ENCODE results near the gene ACTL6B.

ACTL6B gene

GRCh38 chr7:100626530-100627237 is 29.6 kb downstream of the ACTL6B start:
- peak; percentile 84 for DNase-seq

- DNase-seq: no peak
These were observed 30.2 kb downstream of the ACTL6B start for GRCh38 chr7:100626055-100626454.

GRCh38 chr7:100623951-100624824 is 32.1 kb downstream of the ACTL6B start:
- DNase-seq: no peak

- no peak for DNase-seq
These were observed 34.7 kb downstream of the ACTL6B start for GRCh38 chr7:100621554-100621953.

GRCh38 chr7:100620804-100621203 is 35.4 kb downstream of the ACTL6B start:
- DNase-seq: no peak

GRCh38 chr7:100620239-100620638 is 36.0 kb downstream of the ACTL6B start:
- DNase-seq: no peak

- no peak for DNase-seq
These were observed 41.9 kb downstream of the ACTL6B start for GRCh38 chr7:100614308-100614861.

GRCh38 chr7:100613412-100614175 is 42.7 kb downstream of the ACTL6B start:
- DNase-seq: no peak

GRCh38 chr7:100612730-100613390 is 43.4 kb downstream of the ACTL6B start:
- DNase-seq: no peak

GRCh38 chr7:100611983-100612729 is 44.1 kb downstream of the ACTL6B start, which contains the start of gene MOSPD3:
TSS of gene MOSPD3 (plus strand) at chr7:100612540. CDS start at chr7:100612792, 252 bp downstream.
- DNase-seq: peak; percentile 99

GRCh38 chr7:100609958-100610357 is 46.3 kb downstream of the ACTL6B start:
- no peak for DNase-seq

- DNase-seq: no peak
These were observed 49.1 kb downstream of the ACTL6B start for GRCh38 chr7:100607111-100607510.

- no peak for DNase-seq
These were observed 49.9 kb downstream of the ACTL6B start for GRCh38 chr7:100606313-100606712.

- DNase-seq: peak; percentile 44
These were observed 51.0 kb downstream of the ACTL6B start for GRCh38 chr7:100604976-100605911.

GRCh38 chr7:100604028-100604975 is 51.9 kb downstream of the ACTL6B start:
- peak; percentile 65 for DNase-seq

GRCh38 chr7:100603726-100604027 is 52.6 kb downstream of the ACTL6B start:
- no peak for DNase-seq

GRCh38 chr7:100602889-100603725 is 53.1 kb downstream of the ACTL6B start:
- no peak for DNase-seq

GRCh38 chr7:100600730-100601038 is 55.6 kb downstream of the ACTL6B start:
- DNase-seq: no peak

Data from stimulated activated CD4-positive, alpha-beta T cell treated with anti-CD3 and anti-CD28 coated beads, Interleukin-4, amount 100 ng/mL, for 1 hour (primary cell).